HuH-7 (cell line): Measurements from ENCODE around the gene LRRC39.
A peak's percentile ranks its signal among the peaks of the same experiment; 100 is the strongest.
"Not testable (repeated sequence)": the region's sequence is repeated elsewhere in the genome, so short reads cannot be mapped to it uniquely, and the experiment has no call there.

ENCODE experiments used
- DNase-seq: peaks from one replicate; pipeline ENCODE4 v3.0.0; 2011; ENCODE audit warnings: low spot score

Gene LRRC39

DNA sequence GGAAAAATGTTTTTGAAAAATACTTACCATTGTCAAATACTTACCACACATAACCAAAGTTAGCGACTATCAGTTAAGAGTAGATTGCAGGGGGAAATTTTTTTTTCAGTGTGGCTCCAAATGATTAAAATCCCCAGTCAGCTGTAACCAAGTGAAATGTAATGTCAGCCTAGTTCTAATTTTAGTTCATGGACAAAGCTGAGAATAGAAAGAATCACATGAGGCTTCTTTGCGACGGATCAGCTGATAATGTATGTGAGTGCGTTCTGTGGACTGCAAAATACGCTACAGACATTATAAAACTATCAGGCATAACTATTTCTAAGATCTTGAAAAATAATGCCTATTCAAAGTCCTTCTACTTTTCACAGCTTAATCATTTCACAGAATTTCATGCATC, at the start of gene LRRC39:
Gene LRRC39, minus strand, starts transcription at position 166 of the 400 bp plus-strand sequence. CDS start 9,740 bp downstream, outside the sequence.
- DNase-seq: no peak

DNA sequence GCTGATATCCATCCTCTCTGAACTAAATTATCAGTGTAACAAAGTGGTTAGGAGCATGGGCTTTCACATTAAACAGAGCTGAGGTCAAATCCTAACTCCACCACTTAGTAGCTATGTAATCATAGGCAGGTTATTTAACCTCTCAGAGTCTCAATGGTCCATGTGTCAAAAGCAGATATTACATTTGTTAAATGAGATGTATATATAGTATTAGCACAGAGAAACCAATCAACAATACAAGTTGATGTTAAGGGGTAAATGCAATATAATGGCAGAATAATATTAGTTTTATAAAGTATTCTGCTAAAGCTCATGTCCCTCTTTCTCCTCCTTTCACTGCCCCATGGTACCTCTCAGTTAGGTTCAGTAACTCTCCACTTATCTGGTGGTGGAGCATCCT, 44.4 kb upstream of the LRRC39 start:
- DNase-seq: no peak

DNA sequence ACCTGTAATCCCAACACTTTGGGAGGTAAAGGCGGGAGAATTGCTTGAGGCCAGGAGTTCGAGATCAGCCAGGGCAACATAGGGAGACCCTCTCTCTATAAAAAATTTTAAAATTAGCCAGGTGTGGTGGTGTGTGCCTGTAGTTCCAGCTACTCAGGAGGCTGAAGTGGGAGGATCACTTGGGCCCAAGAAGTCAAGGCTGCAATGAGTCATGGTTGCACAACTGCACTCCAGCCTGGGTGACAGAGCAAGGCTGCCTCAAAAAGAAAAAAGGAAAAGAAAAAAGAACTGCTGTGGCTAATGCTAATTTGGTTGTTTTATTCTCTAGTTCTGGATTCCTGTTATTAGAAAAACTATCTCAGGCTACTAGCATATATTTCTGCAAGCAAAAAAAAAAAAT, 41.8 kb upstream of the LRRC39 start:
- DNase-seq: no peak

DNA sequence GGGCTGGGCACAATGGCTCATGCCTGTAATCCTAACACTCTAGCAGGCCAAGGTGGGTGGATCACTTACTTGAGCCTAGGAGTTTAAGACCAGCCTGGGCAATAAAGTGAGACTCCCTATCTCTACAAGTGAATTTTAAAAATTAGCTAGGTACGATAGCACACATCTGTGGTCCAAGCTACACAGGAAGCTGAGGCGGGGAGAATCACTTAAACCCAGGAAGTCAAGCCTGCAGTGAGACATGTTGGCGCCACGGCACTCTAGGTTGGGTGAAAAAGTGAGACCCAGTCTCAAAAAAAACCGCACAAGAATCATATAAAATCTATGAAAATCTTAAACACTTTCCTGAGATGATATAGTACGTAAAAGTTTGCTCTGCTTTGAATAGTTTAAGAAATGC, 41.4 kb upstream of the LRRC39 start:
- no peak for DNase-seq

DNA sequence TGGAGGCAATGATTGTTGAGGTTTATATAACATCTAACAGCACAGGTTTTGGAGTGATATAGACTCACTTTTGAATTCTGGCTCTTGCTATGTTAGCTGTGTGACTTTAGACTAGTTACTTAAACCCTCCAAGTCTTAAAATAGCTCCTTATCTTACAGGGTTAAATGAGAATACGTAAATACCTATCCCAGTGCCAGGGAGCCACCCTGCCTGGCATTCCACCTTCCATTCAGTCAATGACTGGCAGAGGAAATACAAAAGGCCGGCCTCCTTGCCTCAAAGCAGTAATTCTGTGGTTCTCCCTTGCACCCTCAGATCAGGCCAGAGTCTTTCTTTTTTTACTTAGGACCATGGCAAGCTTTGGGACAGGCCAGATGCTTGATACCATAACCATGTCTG, 39.8 kb upstream of the LRRC39 start:
- no peak for DNase-seq

DNA sequence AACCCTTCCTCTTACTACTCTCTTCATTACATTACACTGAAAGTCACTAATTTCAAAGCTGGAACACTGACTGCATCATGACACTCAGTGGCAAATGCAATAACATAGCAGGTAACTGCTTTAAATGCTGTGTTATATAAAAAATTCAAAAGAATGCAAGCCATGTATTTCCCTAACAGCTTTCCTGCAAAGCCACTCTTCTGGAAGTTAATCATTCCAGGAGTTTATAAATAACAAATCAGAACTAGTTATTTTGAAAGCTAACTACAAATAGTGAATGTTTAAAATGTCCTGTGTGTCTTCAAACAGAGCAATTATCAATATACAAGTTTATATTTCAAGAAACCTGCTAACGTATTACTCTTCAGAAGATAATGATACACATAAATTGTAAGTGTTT, 37.0 kb upstream of the LRRC39 start:
- no peak for DNase-seq

DNA sequence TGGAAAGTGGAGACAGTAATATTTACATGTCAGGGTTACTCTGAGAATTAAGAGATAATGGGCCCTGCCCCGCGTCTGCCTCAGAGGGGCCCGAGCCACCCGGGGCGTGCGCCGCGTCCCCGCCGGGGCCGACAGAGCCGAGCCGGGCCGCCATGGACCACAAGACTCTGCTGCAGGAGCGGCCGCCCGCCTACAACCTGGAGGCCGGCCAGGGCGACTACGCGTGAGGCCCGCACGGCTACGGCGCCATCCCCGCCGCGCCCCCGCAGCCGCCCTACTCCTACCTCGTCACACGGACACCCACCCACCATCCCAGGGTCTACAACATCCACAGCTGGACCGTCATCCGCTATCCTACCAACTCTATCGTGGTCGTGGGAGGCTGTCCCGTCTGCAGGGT, 35.1 kb upstream of the LRRC39 start:
- DNase-seq: no peak

DNA sequence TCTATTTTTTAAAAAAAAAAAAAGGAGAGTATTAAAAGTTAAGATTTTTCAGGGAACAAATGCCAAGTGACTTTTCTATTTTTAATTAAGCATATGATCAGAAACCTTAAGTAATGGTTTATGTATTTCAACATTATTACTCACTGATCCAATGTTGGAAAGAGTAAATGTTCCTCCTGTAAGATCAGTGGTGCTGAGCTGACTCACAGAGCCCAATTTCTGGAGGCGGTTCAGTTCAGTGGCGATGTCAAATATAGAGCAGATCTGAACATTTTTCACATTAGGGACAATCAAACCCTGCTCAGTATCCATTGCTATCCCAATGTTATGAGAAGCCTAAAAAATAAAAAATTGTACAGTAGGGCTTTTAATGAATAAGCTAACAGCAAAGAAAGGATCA, 28.2 kb upstream of the LRRC39 start:
- no peak for DNase-seq

DNA sequence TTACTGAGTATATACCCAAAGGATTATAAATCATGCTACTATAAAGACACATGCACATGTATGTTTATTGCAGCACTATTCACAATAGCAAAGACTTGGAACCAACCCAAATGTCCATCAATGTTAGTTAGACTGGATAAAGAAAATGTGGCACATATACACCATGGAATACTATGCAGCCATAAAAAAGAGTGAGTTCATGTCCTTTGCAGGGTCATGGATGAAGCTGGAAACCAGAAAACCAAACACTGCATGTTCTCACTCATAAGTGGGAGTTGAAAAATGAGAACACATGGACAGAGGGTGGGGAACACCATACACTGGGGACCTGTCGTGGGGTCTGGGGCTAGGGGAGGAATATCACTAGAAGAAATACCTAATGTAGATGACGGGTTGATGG, 27.5 kb upstream of the LRRC39 start:
- DNase-seq: not testable (repeated sequence)

DNA sequence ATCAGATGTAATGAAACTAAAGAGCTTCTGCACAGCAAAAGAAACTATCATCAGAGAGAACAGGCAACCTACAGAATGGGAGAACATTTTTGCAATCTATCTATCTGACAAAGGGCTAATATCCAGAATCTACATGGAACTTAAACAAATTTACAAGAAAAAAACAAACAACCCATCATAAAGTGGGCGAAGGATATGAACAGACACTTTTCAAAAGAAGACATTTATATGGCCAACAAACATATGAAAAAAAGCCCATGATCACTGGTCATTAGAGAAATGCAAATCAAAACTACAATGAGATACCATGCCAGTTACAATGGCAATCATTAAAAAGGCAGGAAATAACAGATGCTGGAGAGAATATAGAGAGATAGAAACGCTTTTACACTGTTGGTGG, 27.0 kb upstream of the LRRC39 start:
- DNase-seq: not testable (repeated sequence)

DNA sequence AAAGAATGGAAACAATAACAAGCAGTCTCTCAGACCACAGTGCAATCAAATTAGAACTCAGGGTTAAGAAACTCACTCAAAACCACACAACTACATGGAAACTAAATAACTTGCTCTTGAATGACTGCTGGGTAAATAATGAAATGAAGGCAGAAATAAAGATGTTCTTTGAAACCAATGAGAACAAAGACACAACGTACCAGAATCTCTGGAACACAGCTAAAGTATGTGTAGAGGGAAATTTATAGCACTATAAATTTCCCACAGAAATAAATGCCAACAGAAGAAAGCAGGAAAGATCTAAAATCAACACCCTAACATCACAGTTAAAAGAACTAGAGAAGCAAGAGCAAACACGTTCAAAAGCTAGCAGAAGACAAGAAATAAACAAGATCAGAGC, 24.6 kb upstream of the LRRC39 start:
- DNase-seq: not testable (repeated sequence)

DNA sequence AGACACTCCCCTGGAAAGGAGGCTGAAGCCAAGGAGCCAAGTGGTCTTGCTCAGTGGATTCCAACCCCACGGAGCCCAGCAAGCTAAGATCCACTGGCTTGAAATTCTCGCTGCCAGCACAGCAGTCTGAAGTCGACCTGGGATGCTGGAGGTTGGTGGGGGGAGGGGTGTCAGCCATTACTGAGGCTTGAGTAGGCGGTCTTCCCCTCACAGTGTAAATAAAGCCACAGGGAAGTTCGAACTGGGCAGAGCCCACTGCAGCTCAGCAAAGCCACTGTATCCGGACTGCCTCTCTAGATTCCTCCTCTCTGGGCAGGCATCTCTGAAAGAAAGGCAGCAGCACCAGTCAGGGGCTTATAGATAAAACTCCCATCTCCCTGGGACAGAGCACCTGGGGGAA, 22.0 kb upstream of the LRRC39 start:
- not testable (repeated sequence) for DNase-seq

DNA sequence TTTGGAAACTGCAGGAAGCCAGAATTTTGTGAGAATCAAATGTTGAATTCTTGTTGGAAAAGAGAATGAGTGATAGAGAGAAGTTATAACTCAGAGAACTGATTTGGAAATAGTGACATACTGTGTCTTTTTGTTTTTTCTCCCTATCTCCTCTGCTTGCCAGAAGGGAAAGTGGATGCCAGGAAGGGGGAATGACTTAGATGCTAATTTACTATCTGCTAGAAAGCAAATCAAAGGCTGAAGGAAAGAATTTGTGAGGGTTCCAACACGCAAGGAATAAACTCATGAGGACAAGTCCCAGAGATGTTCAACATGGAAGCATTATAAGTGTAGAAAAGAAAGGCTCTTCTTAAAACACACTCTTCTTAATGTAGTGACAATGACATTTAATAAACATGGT, 20.5 kb upstream of the LRRC39 start:
- no peak for DNase-seq

DNA sequence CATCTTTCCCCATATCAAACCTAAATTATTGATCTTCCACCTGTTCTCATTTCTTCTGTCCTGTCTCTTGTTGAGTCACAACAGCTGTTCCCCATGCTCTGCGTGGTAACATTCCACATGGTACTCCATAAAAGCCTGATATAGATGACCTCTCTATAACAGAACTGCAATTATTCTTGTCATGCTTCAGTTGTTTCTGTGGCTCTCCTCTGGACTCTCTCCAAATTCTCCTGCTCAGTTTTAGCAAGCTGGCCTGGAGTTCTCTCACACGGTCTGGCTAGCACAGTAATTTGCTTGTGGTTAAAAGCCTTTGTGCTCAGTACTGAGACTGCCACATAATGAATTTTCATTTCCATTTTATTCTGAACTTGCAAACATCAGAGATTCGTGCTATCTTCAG, 10.6 kb upstream of the LRRC39 start:
- peak; percentile 5 for DNase-seq

DNA sequence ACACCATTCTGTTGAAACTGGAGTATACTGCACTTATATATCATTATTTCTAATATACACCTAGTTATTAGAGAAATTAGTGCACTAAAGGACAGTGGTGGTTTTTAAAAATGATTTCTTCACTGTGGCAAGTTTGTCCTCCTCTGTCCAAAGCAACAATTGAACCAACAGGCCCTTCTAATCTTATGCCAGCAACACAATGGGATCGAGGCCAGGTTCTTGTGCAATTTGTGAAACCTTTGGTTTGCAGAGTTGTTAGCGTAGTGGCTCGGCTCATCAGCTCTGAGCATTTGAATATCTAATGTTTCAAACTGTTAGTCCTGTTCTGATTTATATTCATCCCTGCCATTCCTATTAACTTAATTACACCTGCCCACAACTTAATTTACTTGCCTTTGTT, 9.9 kb upstream of the LRRC39 start:
- DNase-seq: peak; percentile 45

DNA sequence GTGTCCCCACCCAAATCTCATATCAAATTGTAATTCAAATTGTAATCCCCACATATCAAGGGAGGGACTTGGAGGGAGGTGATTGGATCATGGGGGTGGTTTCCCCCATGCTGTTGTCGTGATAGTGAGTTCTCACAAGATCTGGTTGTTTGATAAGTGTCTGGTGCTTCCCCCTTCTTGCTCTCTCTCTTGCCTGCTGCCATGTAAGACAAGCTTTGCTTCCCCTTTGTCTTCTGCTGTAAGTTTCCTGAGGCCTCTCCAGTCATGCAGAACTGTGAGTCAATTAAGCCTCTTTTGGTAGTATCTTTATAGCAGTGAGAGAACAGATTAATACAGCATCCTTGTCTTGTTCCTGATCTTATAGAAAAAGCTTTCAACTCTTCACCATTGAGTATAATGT, 6.5 kb upstream of the LRRC39 start:
- no peak for DNase-seq

DNA sequence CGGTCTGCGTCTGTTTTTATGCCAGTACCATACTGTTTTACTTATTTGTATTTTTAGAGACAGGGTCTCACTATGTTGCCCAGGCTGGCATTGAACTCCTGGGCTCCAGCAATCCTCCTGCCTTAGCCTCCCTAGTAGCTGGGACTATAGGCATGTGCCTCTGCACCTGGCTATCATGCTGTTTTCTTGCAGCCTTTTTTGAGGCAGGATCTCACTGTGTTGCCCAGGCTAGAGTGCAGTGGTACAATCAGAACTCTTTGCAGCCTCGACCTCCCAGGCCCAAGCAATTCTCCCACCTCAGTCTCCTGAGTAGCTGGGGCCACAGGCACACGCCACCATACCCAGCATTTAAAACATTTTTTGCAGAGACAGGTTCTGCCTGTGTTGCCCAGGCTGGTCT, 5.3 kb upstream of the LRRC39 start:
- DNase-seq: no peak

DNA sequence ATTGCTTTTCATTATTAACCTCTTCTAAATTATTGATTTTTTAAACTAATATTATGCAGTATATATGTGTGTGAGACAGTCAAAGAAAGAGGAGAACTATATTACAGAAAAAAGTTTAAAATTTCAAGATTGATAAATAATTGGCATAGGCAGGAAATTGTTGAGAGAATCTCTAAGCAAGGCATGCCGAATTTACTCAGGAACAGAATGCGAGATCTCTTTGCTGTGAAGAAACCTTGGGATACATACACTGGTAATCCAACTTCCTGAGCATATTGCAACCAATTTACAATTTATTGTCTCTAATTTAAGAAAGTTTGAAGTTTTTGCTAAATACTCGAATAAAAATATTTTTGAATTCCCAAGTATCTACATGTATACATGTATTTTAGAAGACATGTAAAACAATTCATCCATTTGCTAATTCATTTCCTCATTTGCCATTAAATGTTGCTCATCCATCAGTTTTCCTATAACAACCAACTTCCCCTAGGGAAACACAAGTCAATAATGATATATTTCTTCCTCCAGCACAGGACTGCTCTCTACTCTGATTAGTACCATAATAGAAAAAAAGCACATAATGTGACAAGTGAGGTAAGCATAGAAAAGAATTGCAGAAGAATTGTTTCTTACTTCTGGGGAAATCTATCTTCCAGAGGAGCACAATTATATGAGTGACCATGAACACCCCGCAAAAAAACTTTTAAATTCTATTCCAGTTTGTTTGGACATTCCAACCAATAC, 588 bp downstream of the LRRC39 start:
- DNase-seq: no peak

DNA sequence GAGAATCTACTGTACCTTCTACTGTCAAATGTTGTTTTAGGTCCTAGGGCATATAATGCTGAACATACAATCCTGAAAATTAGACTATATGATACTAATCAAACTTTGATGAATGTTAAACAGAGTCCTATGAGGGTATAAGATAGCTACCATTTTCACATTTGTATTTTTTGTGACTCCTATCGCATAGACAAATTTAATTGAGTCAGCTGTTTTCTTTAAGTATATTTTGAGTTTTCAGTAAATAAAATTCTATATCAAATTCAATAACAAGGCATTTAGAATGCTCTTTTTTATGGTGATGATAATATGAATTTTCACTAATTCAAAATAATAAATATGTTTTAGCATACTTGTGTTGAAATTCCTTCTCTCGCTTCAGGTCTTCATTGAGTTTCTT, 10.0 kb downstream of the LRRC39 start:
- no peak for DNase-seq

DNA sequence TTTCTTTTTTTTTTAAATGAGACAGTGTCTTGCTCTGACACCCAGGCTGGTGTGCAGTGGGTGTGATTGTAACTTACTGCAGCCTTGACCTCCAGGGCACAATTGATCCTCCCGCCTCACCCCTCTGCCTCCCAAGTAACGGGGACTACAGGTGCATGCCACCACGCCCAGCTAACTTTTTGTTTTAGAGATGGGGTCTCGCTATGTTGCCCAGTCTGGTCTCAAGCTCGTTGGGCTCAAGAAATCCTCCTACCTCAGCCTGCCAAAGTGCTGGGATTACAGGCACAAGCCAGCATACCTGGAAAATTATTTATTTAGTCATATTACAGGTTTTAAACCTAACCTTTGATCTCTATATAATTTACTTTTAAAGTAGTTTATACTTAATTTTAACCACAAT, 13.4 kb downstream of the LRRC39 start:
- no peak for DNase-seq

DNA sequence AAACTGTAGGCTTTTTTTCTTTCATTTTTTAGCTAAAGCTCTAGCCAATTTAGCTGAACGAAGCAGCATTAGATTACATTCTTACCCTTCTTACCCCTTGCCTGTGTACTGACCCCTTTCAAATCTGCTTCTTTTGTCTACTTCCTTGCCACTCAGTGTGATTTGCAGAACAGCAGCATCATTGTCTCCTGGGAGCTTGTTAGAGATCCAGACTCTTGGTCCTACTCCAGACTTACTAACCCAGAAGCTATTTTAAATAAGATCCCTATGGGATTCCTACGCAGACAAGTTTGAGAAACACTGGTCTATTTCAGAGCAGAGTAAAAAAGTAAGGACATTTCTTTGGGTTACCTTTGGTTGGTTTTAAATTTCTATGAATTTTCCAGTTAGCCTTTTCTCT, 13.8 kb downstream of the LRRC39 start:
- no peak for DNase-seq

DNA sequence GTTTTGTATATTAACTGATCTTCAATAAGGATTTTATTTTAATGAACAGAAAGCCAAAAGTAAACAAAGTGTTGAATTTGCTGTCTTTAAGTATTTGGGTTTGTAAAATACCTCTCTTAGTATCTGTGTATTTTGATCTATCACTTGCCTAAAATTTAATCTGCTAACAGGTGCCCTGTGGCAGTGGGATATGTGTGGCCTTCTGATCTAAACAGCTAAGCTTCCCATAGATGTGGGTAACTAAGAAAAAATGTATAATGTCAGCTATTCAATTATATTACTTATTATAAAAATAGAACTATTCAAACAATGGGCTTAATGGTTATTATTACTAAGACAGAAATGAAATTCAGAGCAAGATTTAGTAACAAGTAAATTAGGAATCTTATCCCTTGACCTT, 15.2 kb downstream of the LRRC39 start:
- no peak for DNase-seq

DNA sequence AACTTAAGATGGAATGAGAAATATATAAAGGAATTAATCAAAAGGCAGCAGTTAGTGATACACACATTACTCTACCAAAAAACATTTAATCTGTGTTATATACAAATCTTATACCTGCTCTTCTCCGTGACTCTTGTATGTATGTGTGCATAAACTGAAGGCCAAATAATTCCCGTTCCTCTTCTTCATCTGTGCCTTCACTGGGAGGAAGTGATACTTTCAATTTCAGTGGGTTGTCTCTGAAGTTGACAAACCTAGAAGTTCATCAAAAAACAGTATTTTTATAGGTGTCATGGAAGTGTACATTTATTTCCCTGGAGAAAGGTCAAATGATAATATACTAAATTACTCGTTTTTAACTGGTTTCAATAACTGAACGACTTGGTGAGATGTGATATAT, 25.8 kb downstream of the LRRC39 start:
- no peak for DNase-seq

DNA sequence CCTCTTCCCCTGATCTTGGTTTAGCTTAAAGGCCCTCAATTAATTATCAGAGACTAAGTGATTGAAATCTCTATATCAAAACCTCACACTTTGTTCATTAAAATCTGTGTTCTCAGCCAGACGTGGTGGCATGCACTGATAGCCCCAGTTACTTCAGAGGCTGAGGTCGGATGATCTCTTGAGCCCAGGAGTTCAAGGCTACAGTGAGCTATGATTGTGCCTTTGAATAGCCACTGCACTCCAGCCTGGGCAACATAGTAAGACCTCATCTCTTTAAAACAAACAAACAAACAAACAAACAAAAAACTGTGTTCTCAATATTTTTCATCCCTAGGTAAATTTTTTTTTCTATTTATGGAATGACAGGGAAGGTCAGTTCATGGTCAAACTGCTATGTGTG, 26.4 kb downstream of the LRRC39 start:
- no peak for DNase-seq

DNA sequence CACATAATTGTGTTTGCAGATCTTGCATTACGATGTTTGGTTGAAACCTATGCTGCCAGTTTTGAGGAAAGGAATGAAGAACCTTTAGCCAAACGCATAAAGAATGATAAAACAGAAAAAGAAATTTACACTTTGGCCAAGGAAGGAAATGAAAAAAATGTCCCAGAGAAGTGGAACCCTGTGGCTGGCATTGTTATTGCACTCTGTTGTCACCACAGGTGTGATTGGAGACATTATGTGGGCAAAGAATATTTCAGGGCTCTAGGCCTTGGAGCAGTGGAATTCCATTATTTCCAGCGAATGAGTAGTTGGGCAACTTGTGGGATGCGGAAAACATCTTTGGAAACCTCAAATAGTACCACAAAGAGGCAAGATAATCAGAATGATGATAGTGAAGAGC, 30.2 kb downstream of the LRRC39 start:
- no peak for DNase-seq
